ENCODE measurements around the gene DCLK1. TPM values are rescaled to one million over a fixed set of nuclear protein-coding genes. Genes with fewer than 3 reads are reported as not detected.

DCLK1 gene
- 0.08 TPM in 1 of 2 replicates, not detected in the other for total RNA-seq

DNA sequence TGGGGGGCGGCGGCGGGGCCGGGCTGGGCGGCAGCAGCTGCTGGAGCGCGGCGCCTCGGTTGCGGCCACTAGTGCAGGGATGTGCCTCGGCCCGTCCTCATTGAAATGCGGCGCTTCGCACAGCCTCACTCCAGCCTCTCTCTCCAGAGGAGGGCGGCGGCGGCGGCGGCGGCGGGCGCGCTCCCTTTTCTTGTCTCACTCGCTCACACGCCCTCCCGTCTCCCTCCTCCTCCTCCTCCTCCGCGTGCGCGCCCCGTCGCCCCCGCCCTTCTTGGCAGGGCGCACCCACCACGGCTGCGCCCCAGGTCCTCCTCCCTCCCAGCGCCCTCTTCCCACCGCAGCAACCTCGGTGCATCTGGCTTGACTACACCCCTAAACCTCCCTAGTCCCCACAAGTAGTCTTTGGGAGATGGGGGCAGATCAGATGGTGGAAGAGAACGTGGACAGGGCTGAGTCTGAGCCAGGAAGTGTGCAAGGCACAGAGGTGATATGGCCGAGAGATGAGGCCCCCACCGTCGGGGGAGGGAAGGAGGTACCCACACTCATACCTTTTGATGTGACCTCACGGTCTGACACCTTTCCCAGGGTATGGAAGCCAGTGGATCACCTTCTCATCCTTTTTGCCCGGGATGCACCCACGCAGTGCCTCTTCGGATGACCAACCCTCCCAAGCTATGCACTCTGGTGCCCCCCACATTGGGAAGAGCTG lies at the start of gene DCLK1:
DCLK1 (minus strand) TSS at position 161 of the 709 bp plus-strand sequence.

Other genes starting within 250 kb of the DCLK1 start
- gene SOHLH2, start 83.2 kb upstream of the DCLK1 start, total RNA-seq = 0.31 TPM in 1 of 2 replicates, not detected in the other
- gene CCDC169, start 166.4 kb upstream of the DCLK1 start, total RNA-seq = 0.55 and 1.3 TPM in 2 replicates
- gene SPART, start 215.0 kb upstream of the DCLK1 start, total RNA-seq = 21.1 and 24.3 TPM in 2 replicates